ENCODE results near the gene BBS9.

- TF ChIP-seq SIN3A (IDR thresholded peaks at IDR 0.05; ENCODE audit: borderline replicate concordance, insufficient read depth, low read length) (no peak), TAF1 (IDR thresholded peaks at IDR 0.05; ENCODE audit: borderline replicate concordance, insufficient read depth, low read length) (no peak), REST (IDR thresholded peaks at IDR 0.05; ENCODE audit: insufficient read depth in 1 of 2, low read depth in 2 of 2, low read length in 2 of 2) (no peak)
Measured at GRCh38 chr7:33237036-33237435, 107.7 kb downstream of the BBS9 start.
